NCI-H774 (cell line): Measurements from ENCODE around the gene KIF3A.

Source experiments
- DNase-seq: peaks from one replicate; lab custom pipeline; 2025; lab: John Stamatoyannopoulos, UW

Gene KIF3A

DNA sequence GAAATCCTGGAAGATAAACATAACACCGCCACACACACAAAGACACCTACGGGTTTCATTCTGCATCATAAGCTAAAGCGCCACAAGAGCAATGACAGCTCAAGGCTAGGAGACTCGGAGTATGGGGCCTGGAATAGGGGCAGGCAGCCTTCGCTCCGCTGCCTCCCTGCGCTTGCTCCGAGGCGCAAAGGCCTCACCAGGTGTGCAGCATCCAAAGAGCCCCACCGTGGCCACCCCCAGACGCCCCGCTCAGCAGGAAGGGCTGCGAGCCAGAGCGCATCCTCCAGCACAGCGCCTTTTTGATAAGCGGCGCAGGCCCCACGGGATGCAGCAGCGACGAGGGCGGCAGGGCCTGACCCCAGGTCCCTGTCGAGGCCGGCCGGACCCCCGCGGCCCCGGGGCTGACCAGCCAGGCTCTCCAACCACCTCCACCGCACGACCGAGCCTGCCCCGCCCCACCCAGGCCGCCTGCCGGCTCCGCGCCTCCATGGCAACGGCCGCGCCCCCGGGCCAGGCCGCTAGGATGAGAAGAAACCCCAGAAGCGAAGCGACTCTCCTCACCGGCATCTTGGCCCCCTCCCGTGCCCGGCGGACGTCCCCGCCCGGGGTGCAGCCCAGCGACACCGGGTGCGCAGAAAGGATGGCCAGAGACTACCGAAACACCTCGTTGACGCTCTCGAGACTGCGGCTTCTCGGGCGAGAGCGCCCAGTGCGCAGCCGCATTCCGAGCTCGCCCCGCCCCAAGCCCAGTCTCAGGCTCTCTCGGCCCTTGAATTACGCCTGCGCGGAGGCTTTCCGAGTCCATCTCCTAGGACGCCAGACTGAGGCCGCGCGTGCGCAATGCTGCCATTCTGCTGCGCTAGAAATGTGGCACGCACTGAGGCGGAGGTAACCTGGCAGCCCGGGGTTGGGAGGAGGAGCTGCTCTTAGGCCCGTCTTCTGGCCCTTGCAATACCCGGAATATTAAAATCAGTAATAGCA, at the start of gene KIF3A:
Gene KIF3A, minus strand, starts transcription at position 694 of the 981 bp plus-strand sequence. Its CDS starts 127 bp downstream, at position 567.
- peak; percentile 97 for DNase-seq

GRCh38 chr5:132787076-132787475, 49.7 kb upstream of the KIF3A start:
- no peak for DNase-seq

GRCh38 chr5:132785864-132786263, 48.5 kb upstream of the KIF3A start:
- DNase-seq, result no peak

- DNase-seq, result no peak
These were observed 48.0 kb upstream of the KIF3A start for GRCh38 chr5:132785365-132785764.

DNA sequence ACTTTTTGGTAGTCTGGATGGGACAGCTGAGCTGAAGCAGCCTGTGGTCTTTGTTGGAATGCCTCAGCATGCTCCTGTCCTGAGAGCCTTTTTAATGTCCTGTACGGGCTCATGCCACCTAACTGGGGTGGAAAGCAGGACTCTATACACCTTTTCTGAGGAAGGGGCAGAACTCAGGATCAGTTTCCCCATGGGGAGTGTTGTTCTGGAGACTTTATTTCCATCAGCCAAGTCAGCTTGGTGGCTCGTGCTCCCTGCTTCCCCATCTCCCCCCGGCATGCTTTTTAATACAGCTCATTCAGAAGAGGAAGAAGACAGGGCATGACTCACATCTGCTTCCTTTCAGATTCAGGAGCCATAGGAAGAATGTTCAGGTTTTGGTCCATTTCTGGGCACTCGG, 44.8 kb upstream of the KIF3A start:
- DNase-seq, result no peak

- no peak for DNase-seq
These were observed 43.7 kb upstream of the KIF3A start for GRCh38 chr5:132781029-132781428.

GRCh38 chr5:132780577-132780976, 43.2 kb upstream of the KIF3A start:
- no peak for DNase-seq

GRCh38 chr5:132779961-132780360, 42.6 kb upstream of the KIF3A start:
- no peak for DNase-seq

GRCh38 chr5:132778856-132779255, 41.5 kb upstream of the KIF3A start:
- DNase-seq, result no peak

GRCh38 chr5:132778129-132778528, 40.8 kb upstream of the KIF3A start:
- no peak for DNase-seq

GRCh38 chr5:132777209-132778069, 40.1 kb upstream of the KIF3A start, which contains the start of gene SEPTIN8:
Gene SEPTIN8 (minus strand): TSS chr5:132777239. CDS start chr5:132777137, 102 bp downstream.
- DNase-seq, result peak; percentile 11

- no peak for DNase-seq
These were observed 39.5 kb upstream of the KIF3A start for GRCh38 chr5:132776938-132777208.

- DNase-seq, result no peak
These were observed 39.0 kb upstream of the KIF3A start for GRCh38 chr5:132776131-132776937.

- no peak for DNase-seq
These were observed 38.2 kb upstream of the KIF3A start for GRCh38 chr5:132775476-132775961.

DNA sequence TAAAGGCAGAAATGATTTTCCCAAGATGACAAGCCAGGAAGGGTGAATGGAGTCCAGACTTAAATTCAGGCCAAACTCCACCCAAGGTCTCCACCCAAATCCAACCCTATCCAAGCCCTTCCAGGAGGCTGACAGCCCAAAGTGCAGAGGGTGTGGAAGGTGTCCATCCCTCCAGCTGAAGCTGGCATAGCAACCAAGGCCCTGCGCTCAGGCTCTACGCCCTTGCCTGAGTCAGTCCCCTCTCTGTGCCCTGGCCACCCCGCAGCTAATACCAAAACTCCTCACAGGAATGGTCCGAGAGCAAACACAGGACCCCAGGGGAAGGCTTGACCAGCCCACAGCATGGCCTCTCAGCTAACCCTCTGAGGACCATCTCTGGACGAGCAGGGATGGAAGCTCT, 37.5 kb upstream of the KIF3A start:
- no peak for DNase-seq

GRCh38 chr5:132774406-132774805, 37.1 kb upstream of the KIF3A start:
- no peak for DNase-seq

GRCh38 chr5:132773601-132774355, 36.4 kb upstream of the KIF3A start:
- DNase-seq, result no peak

- DNase-seq, result no peak
These were observed 35.8 kb upstream of the KIF3A start for GRCh38 chr5:132773114-132773513.

DNA sequence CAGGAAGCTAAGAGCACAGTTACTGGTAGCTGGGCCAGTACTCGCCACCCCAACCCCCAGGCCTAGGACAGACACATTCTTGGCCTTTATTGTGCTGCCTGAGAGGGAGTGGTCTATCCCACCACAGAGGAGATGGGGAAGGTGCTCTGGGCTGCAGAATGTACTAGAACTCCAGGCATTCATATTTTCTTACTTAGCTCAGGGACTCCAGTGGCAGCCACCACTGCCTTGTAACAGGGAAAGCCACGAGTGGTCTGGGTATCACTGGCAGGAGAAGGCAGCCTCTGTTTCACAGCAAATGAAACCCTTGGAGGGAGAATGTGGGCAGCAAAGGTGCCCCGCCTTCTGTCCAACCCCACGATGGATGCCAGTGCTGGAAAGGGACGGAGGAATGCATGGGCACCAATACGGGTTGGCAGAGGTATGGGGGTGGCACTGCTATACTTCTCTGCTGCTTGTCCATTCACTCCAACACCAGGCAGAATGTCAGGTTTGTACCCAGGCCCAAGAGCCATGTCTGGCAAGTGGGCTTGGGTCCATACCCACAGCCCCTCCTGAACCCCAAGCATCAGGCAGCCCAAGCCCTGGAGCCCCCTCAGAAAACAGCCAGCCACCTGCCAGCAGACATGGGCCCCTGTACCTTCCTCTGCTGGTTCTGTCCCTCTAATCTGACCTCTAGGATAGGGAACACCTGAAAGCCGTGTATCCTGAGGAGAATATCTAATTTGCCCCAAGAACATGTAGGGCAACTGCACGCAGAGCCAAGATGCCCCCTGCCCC, 35.1 kb upstream of the KIF3A start:
- no peak for DNase-seq

DNA sequence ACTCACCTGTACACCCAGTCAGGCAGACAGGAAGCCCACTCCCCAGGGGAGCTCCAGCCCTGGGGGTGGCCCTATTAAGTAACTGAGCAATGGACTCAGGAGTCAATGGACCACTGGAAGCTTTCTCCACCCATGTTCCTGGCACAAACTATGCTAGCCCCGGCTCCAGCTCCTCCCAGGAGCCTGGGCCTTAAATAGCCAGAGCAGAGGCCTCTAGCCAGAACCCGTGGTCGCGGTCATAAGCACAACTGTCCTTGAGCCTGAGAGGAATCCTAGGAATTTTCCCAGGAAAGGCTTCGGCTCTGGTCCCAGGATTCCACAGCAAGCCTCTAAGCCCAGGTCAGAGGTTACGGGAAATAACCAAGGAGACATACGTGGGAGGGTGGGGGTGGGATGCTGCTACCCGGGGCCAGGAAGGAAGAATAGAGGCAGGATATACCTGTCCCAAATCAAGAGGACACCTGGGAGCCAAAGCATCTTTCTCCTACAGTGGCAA, 34.2 kb upstream of the KIF3A start:
- DNase-seq, result no peak
